NCI-H446 (cell line): ENCODE data around the gene AP2S1.
"Not testable (repeated sequence)": the region's sequence is repeated elsewhere in the genome, so short reads cannot be mapped to it uniquely, and the experiment has no call there.

Experiments used
- DNase-seq, 2 experiments: peaks; one replicate each; lab custom pipeline; 2025; lab: John Stamatoyannopoulos, UW

Gene AP2S1

DNA sequence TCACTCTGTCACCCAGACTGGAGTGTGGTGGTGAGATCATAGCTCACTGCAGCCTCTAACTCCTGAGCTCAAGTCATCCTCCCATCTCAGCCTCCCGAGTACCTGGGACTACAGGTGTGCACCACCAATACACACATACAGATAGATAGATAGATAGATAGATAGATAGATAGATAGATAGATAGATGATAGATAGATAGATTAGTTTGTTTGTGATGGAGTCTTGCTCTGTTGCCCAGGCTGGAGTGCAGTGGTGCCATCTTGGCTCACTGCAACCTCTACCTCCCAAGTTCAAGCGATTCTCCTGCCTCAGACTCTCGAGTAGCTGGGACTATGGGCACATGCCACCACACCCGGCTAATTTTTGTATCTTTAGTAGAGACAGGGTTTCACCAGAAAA, 46.2 kb downstream of the AP2S1 start:
- not testable (repeated sequence) for DNase-seq

DNA sequence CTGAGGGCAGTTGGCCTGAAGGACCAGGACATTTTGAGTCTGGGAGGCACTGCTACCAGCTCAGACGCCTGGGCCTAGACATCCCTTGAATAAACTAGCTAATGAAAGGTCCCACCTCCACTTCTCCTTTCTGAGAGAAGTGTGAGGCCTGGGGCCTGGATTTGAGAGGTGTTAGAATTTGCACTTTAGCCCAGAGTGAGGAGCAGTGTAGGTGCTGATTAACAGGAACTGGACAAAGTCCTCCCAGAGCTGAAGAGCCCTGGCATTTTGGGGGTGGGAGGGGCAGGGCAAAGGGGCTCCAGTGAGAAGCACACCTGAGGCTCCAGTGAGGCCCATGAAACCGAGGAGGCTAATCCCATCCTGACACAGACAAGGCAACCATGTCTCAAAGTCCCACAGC, 47.1 kb downstream of the AP2S1 start:
- no peak for DNase-seq

DNA sequence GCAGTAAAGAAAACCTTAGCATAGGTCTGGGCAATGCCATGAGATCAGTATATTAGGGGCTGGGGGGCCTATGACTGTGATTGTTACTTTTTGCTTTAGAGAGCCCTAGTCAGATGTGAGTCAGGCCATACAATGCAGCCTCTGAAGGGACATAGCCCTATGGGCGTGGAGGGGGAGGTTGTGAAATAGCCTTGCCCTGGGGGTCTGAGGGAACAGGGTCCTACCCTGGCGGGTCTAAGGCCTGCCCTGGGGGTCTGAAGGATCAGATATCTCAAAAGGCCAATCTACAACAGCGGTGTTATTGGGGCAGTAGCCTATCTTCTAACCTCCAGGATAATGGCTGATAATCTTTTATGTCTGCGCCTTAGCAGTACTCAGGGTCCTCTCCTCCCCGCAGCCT, 48.5 kb downstream of the AP2S1 start:
- no peak for DNase-seq

DNA sequence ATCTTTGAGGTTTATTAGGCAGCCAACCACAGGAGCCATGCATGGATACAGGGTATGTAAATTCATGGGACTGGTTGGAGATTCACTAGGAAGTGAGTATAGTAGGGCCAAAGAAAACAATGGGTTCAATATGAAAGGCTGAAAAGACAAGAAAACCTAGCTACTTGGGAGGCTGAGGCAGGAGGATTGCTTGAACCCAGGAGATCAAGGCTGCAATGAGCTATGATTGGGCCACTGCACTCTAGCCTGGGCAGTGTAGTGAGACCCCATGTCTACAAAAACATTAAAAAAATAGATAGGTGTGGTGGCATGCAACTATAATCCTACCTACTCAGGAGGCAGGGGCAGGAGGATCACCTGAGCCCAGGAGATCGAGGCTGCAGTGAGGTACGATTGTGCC, 51.9 kb downstream of the AP2S1 start:
- DNase-seq = no peak

DNA sequence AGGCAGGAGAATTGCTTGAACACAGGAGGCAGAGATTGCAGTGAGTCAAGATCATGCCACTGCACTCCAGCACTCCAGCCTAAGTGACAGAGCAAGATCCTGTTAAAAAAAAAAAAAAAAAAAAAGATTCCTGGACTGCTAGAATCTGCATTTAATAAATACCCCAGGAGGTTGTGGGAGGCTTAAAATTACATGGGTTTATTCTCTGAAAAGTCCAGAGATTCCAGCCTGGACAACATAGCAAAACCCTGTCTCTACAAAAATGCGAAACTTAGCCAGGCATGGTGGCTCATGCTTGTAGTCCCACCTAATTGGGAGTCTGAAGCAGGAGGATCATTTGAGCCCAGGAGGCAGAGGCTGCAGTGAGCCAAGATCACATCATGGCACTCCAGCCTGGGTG, 52.8 kb downstream of the AP2S1 start:
- DNase-seq = no peak

DNA sequence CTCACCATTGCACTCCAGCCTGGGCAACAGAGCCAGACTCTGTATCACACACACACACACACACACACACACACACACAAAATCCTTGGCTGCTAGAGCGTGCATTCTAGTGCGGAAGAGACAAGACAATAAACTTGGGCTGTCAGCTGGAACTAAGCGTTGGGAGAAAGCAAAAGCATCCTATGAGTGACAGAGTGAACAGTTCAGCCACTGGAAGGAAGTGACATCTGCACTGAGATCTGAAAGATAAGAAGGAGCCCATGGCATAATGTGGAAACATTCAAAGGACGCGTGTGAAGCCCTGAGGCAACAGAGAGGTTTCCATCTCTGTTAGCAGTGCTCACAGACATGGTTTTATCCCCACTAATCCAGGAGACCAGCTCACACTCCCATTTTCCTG, 58.7 kb downstream of the AP2S1 start:
- no peak for DNase-seq

DNA sequence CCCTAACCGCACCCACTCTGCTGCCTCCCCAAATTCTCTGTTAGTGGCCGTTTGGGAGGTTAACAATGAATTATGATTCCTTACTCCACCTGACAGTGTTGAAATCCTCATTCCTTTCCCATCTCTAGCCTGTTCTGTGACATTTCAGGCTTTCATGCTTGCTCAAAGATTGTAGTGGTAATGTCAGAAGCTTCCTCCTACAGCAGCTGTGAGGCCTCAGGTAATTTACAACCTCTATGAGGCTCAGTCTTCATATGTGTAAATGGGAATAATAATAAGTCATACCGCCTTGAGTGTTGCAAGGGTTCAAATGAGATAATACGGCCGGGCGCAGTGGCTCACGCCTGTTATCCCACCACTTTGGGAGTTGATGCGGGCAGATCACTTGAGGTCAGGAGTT, 61.3 kb downstream of the AP2S1 start:
- DNase-seq = no peak

DNA sequence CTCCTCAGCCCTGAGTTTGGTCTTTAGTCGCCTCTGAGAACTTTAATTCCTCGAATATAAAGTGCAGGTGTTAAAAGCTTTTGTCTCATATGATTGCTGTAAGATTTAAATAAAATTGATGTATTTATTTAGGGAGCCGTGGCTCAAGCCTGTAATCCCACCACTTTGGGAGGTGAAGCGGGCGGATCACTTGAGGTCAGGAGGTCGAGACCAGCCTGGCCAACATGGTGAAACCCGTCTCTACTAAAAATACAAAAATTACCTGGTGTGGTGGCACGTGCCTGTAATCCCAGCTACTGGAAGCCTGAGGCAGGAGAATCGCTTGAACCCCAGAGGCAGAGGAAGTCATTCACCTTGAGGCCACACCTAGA, 61.7 kb downstream of the AP2S1 start:
- DNase-seq = no peak

DNA sequence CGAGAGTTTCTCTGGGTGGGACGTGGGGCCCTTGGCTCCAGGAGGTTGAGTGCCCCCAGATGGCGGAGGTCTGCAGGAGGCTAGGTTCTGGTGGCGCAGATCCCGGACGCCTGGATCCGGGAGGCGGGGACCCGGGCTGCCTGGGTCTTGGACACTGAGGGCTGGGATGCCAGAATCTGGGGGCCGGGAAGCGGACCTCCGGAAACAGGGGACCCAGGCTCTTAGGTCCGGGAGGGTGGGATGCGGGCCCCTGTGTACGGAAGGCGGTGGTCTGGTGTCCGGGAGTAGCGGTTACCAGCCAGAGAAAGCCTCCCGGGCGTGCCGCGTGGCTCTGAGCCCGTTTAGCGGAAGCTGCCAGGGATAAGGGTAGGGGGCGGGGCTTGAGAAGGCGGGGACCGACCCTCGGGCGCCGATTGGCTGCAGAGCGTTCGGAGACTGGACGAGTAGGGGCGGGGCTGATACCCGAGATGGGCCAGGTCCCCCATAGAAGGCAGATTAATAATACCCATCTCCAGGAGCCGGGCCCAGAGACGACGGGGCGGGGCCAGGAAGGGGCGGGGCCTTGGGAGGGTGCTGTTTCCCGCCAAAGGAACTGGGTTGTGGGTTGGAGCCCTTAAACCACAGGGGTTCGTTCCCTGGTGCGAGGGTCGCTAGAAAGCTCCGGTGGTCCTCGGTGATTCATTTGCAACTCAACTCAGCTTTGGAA, 62.2 kb downstream of the AP2S1 start, which contains the start of gene SLC1A5:
TSS of gene SLC1A5 (minus strand) at position 333 of the 706 bp plus-strand sequence. CDS start 629 bp downstream, outside the sequence.
- peak; percentile 95 to 99 for DNase-seq
